Endometrial microvascular endothelial cells (primary cell): ENCODE measurements around the gene ZNF197. TPM values are rescaled to one million over a fixed set of nuclear protein-coding genes. Genes with fewer than 3 reads are reported as not detected.
"Not testable (repeated sequence)": the region's sequence is repeated elsewhere in the genome, so short reads cannot be mapped to it uniquely, and the experiment has no call there.

Experiments used
- in situ Hi-C: cut with HindIII; loops from 2 replicates; pipeline ENCODE4 v1.10.0; 2017; ENCODE audit warnings: low sequenced_read_pairs, low pct_unique_long_range_greater_than_20kb; ENCODE audit errors: inconsistent ontology term
- total RNA-seq: library from RNA; depleted of rRNA; stranded (reverse); fragments of >200 nt; gene quantifications from one replicate; pipeline ENCODE4 v1.2.3, GENCODE V29; 2015; ENCODE audit errors: inconsistent ontology term

The ZNF197 gene
- total RNA-seq, 1 donor from 2014 or later = 3.8 TPM

GRCh38 chr3:44659015-44659414, 34.2 kb downstream of the ZNF197 start:
- in situ Hi-C loops = no loop called here

GRCh38 chr3:44659434-44659833, 34.6 kb downstream of the ZNF197 start:
- in situ Hi-C loops = no loop called here

GRCh38 chr3:44661189-44661588, 36.4 kb downstream of the ZNF197 start:
- in situ Hi-C loops = no loop called here

GRCh38 chr3:44665173-44665572, 40.3 kb downstream of the ZNF197 start:
- in situ Hi-C loops = no loop called here

- in situ Hi-C loops = no loop called here
These were observed 41.5 kb downstream of the ZNF197 start for GRCh38 chr3:44666346-44666745.

GRCh38 chr3:44669760-44670159, 44.9 kb downstream of the ZNF197 start:
- in situ Hi-C loops = no loop called here

GRCh38 chr3:44673466-44673865, 48.6 kb downstream of the ZNF197 start:
- in situ Hi-C loops = not testable (repeated sequence)

GRCh38 chr3:44674211-44674610, 49.4 kb downstream of the ZNF197 start:
- in situ Hi-C loops = no loop called here

GRCh38 chr3:44678480-44679116, 53.8 kb downstream of the ZNF197 start:
- in situ Hi-C loops = no loop called here

- in situ Hi-C loops = no loop called here
These were observed 56.2 kb downstream of the ZNF197 start for GRCh38 chr3:44680921-44681455.

GRCh38 chr3:44682182-44682896, 57.5 kb downstream of the ZNF197 start:
- in situ Hi-C loops = no loop called here

GRCh38 chr3:44685128-44685800, 60.4 kb downstream of the ZNF197 start:
- in situ Hi-C loops = no loop called here

- in situ Hi-C loops = no loop called here
These were observed 63.1 kb downstream of the ZNF197 start for GRCh38 chr3:44687898-44688297.

Other genes starting within 250 kb of the ZNF197 start
- gene ZNF445, start 147.4 kb upstream of the ZNF197 start, total RNA-seq = 6.3 TPM
- 0.93 TPM for gene ZKSCAN7, start 69.8 kb upstream of the ZNF197 start, total RNA-seq
- 0.65 TPM for gene ZNF660, start 40.1 kb upstream of the ZNF197 start, total RNA-seq
- 22.9 TPM for gene ZNF35, start 23.7 kb downstream of the ZNF197 start, total RNA-seq
- 0.28 TPM for gene ZNF502, start 87.6 kb downstream of the ZNF197 start, total RNA-seq
- 2.6 TPM for gene ZNF501, start 104.6 kb downstream of the ZNF197 start, total RNA-seq
- 21.9 TPM for gene KIAA1143, start 136.6 kb downstream of the ZNF197 start, total RNA-seq
- 16.3 TPM for gene KIF15, start 136.8 kb downstream of the ZNF197 start, total RNA-seq
- 12.2 TPM for gene TMEM42, start 236.9 kb downstream of the ZNF197 start, total RNA-seq
- 0.09 TPM for gene TGM4, start 249.6 kb downstream of the ZNF197 start, total RNA-seq